ENCODE data around the gene MAP2K1.

- TF ChIP-seq CTCF (IDR thresholded peaks at IDR 0.05) (no peak), ZFX (IDR thresholded peaks at IDR 0.05; ENCODE audit: borderline replicate concordance) (no peak)
Observed at GRCh38 chr15:66430627-66431255, 44.0 kb downstream of the MAP2K1 start.

Data from 22Rv1 (cell line).